Neural progenitor cell (in vitro differentiated cells): ENCODE measurements around the gene LRP1-AS.

Source experiments
- CTCF ChIP-seq: fragments of 200-600 bp; sonication (generic); IDR thresholded peaks from 2 replicates; pipeline ENCODE4 v1.5.1; 2017; ENCODE audit warnings: antibody characterized with exemption, mild to moderate bottlenecking
- EZH2 ChIP-seq: fragments of 200-600 bp; sonication (generic); IDR thresholded peaks from 2 replicates; pipeline ENCODE4 v1.6.1; 2017; ENCODE audit warnings: antibody characterized with exemption, mild to moderate bottlenecking, moderate library complexity
- EZH2phosphoT487 ChIP-seq: fragments of 200-600 bp; sonication (generic); IDR thresholded peaks from 2 replicates; pipeline ENCODE4 v1.6.1; 2017; ENCODE audit warnings: antibody characterized with exemption

GRCh38 chr12:57119294-57120085, 27.9 kb downstream of the LRP1-AS start:
- TF ChIP-seq CTCF (no peak), EZH2phosphoT487 (no peak), EZH2 (no peak)
